Transverse colon (tissue), 3 donors: ENCODE results near the gene KCTD19.

ENCODE experiments used
- EP300 ChIP-seq: sonication (generic); formaldehyde crosslinking; IDR thresholded peaks from one replicate; pipeline ENCODE4 v1.6.1; 2017; ENCODE audit warnings: antibody characterized with exemption, low read depth
- POLR2A ChIP-seq: fragments of 450-650 bp; IDR thresholded peaks from one replicate; pipeline ENCODE4 v1.6.1; 2016; ENCODE audit warnings: antibody characterized with exemption, mild to moderate bottlenecking, moderate library complexity
- TF ChIP-seq, protein P1 (sequence below), 5 experiments: fragments of 200-600 bp in 3 of 5; fragments of 450-650 bp in 2 of 5; sonication (generic) in 3 of 5; IDR thresholded peaks; 1 replicate in 2 of 5; 2 replicates in 3 of 5; pipeline ENCODE4 v1.5.1; 2016 to 2017; ENCODE audit warnings: antibody characterized with exemption in 5 of 5, inconsistent platforms in 3 of 5, mild to moderate bottlenecking in 2 of 5, moderate library complexity in 1 of 5

DNA sequence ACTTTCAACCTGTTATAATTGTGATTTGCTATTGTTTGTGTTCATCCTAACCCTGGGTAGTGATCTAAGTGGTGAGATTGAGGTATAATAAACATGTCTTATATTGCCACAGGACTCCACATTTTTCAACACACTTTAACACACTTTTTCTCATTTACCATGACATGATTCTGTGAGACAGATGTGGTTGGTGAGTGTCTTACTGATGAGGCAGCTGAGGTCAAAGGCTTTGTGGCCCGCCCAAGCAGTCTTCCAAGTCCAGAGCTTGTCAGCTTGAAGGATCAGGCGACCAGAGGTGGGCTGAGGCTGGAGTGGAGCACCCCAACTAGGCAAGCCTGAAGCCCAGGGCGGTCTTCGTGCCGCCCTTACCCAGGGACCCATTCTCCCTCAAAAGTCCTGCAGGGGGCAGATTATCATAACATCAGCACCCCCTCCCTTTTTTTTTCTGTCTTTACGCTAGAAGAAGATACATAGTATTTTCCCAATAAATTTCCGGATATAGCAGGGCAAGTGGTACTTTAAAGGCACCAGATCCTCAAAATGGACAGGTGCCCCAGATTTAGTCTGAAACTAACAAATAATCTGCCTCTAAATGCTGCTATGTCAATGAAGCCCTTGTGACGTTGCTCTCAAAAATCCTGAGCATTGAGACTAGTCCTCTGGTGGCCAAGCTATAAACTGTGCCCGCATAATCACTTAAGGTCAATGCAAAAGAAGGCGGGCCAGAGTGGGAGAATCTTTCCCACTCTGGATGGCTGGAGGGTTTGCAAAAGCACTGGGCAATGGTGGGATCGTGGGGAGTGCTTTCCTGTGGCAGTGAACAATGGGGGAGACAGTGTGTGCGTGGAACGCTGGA lies 21.1 kb downstream of the KCTD19 start:
- TF ChIP-seq, protein P1, sequence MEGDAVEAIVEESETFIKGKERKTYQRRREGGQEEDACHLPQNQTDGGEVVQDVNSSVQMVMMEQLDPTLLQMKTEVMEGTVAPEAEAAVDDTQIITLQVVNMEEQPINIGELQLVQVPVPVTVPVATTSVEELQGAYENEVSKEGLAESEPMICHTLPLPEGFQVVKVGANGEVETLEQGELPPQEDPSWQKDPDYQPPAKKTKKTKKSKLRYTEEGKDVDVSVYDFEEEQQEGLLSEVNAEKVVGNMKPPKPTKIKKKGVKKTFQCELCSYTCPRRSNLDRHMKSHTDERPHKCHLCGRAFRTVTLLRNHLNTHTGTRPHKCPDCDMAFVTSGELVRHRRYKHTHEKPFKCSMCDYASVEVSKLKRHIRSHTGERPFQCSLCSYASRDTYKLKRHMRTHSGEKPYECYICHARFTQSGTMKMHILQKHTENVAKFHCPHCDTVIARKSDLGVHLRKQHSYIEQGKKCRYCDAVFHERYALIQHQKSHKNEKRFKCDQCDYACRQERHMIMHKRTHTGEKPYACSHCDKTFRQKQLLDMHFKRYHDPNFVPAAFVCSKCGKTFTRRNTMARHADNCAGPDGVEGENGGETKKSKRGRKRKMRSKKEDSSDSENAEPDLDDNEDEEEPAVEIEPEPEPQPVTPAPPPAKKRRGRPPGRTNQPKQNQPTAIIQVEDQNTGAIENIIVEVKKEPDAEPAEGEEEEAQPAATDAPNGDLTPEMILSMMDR (IDR thresholded peaks at IDR 0.05), result no peak
- no peak for TF ChIP-seq EP300
- TF ChIP-seq POLR2A, result no peak
